GM19035 (cell line): ENCODE results near the gene RIPK4.

Source experiments
- ATAC-seq: cut with Tn5 transposase; IDR thresholded peaks from one replicate; pipeline ENCODE4 v1.9.1; 2021; ENCODE audit not compliant: unreplicated experiment

RIPK4 gene

GRCh38 chr21:41755934-41756773 lies 10.7 kb downstream of the RIPK4 start:
- ATAC-seq: no peak

- no peak for ATAC-seq
Measured at GRCh38 chr21:41755258-41755933, 11.5 kb downstream of the RIPK4 start.

GRCh38 chr21:41754479-41754891 lies 12.4 kb downstream of the RIPK4 start:
- ATAC-seq: no peak

GRCh38 chr21:41753006-41753898 lies 13.6 kb downstream of the RIPK4 start:
- ATAC-seq: no peak

- ATAC-seq: no peak
Measured at GRCh38 chr21:41752231-41752681, 14.6 kb downstream of the RIPK4 start.

- ATAC-seq: no peak
Measured at GRCh38 chr21:41751611-41752011, 15.2 kb downstream of the RIPK4 start.

- ATAC-seq: no peak
Measured at GRCh38 chr21:41750532-41751151, 16.2 kb downstream of the RIPK4 start.

- no peak for ATAC-seq
Measured at GRCh38 chr21:41750051-41750450, 16.8 kb downstream of the RIPK4 start.

- ATAC-seq: no peak
Measured at GRCh38 chr21:41749286-41749685, 17.6 kb downstream of the RIPK4 start.

- ATAC-seq: no peak
Measured at GRCh38 chr21:41747943-41748738, 18.7 kb downstream of the RIPK4 start.

- ATAC-seq: no peak
Measured at GRCh38 chr21:41746744-41747006, 20.2 kb downstream of the RIPK4 start.

GRCh38 chr21:41745971-41746743 lies 20.7 kb downstream of the RIPK4 start:
- ATAC-seq: no peak

GRCh38 chr21:41745026-41745820 lies 21.6 kb downstream of the RIPK4 start:
- no peak for ATAC-seq

- no peak for ATAC-seq
Measured at GRCh38 chr21:41744028-41744930, 22.6 kb downstream of the RIPK4 start.

GRCh38 chr21:41743321-41744027 lies 23.4 kb downstream of the RIPK4 start:
- no peak for ATAC-seq

GRCh38 chr21:41742073-41742875 lies 24.6 kb downstream of the RIPK4 start:
- ATAC-seq: no peak
